Neural progenitor cell (in vitro differentiated cells): ENCODE measurements around the gene AIPL1. TPM values are rescaled to one million over a fixed set of nuclear protein-coding genes. Genes with fewer than 3 reads are reported as not detected.
A peak's percentile ranks its signal among the peaks of the same experiment; 100 is the strongest.

Source experiments
- DNase-seq: peaks from one replicate; pipeline ENCODE4 v3.0.0-alpha.2; 2016; ENCODE audit warnings: low spot score
- H2AFZ ChIP-seq: fragments of 200-600 bp; sonication (generic); replicated peaks from 2 replicates; pipeline ENCODE4 v1.6.1; 2016; ENCODE audit warnings: antibody characterized with exemption
- H3F3A ChIP-seq: fragments of 200-600 bp; sonication (generic); 2 replicates; pipeline ENCODE4 v1.6.1; 2016; ENCODE audit warnings: antibody characterized with exemption, low read depth
- H3K27ac ChIP-seq: fragments of 200-600 bp; sonication (generic); 2 replicates; pipeline ENCODE4 v1.5.1; 2016; ENCODE audit warnings: mild to moderate bottlenecking
- H3K27me3 ChIP-seq: fragments of 200-600 bp; sonication (generic); 2 replicates; pipeline ENCODE4 v1.6.1; 2016; ENCODE audit warnings: mild to moderate bottlenecking, moderate library complexity
- H3K36me3 ChIP-seq: fragments of 200-600 bp; sonication (generic); 2 replicates; pipeline ENCODE4 v1.5.1; 2016
- H3K4me1 ChIP-seq: fragments of 200-600 bp; sonication (generic); 2 replicates; pipeline ENCODE4 v1.6.1; 2016; ENCODE audit warnings: mixed run types
- H3K4me2 ChIP-seq: fragments of 200-600 bp; sonication (generic); 2 replicates; pipeline ENCODE4 v1.6.1; 2016
- H3K4me3 ChIP-seq: fragments of 200-600 bp; sonication (generic); 2 replicates; pipeline ENCODE4 v1.5.1; 2016
- H3K79me2 ChIP-seq: fragments of 200-600 bp; sonication (generic); 2 replicates; pipeline ENCODE4 v1.6.1; 2016; ENCODE audit warnings: low read depth
- H3K9ac ChIP-seq: fragments of 200-600 bp; sonication (generic); 2 replicates; pipeline ENCODE4 v1.6.1; 2016
- H3K9me3 ChIP-seq: fragments of 200-600 bp; sonication (generic); 2 replicates; pipeline ENCODE4 v1.5.1; 2016; ENCODE audit warnings: low read depth
- H4K20me1 ChIP-seq: fragments of 200-600 bp; sonication (generic); 2 replicates; pipeline ENCODE4 v1.6.1; 2016; ENCODE audit warnings: low read depth
- H3K27ac Mint-ChIP-seq: 3 replicates; pipeline ENCODE4 v1.8.0; 2021; ENCODE audit warnings: mixed read lengths
- H3K27me3 Mint-ChIP-seq: 2 replicates; pipeline ENCODE4 v1.8.0; 2022; ENCODE audit warnings: low read depth, mild to moderate bottlenecking, inconsistent platforms, moderate library complexity, mixed read lengths; ENCODE audit not compliant: insufficient read depth
- H3K36me3 Mint-ChIP-seq: 3 replicates; pipeline ENCODE4 v1.8.0; 2021; ENCODE audit warnings: mixed read lengths
- H3K4me1 Mint-ChIP-seq: 3 replicates; pipeline ENCODE4 v1.8.0; 2021; ENCODE audit warnings: mixed read lengths
- H3K4me3 Mint-ChIP-seq: 3 replicates; pipeline ENCODE4 v1.8.0; 2021; ENCODE audit warnings: mild to moderate bottlenecking, moderate library complexity, mixed read lengths
- H3K9me3 Mint-ChIP-seq: 3 replicates; pipeline ENCODE4 v1.8.0; 2020; ENCODE audit warnings: mixed read lengths
- CTCF ChIP-seq: fragments of 200-600 bp; sonication (generic); IDR thresholded peaks from 2 replicates; pipeline ENCODE4 v1.5.1; 2017; ENCODE audit warnings: antibody characterized with exemption, mild to moderate bottlenecking
- EZH2 ChIP-seq: fragments of 200-600 bp; sonication (generic); IDR thresholded peaks from 2 replicates; pipeline ENCODE4 v1.6.1; 2017; ENCODE audit warnings: antibody characterized with exemption, mild to moderate bottlenecking, moderate library complexity
- EZH2phosphoT487 ChIP-seq: fragments of 200-600 bp; sonication (generic); IDR thresholded peaks from 2 replicates; pipeline ENCODE4 v1.6.1; 2017; ENCODE audit warnings: antibody characterized with exemption
- total RNA-seq: library from RNA; depleted of rRNA; stranded (reverse); fragments of >200 nt; gene quantifications from 2 replicates; pipeline ENCODE4 v1.2.3, GENCODE V29; 2015; ENCODE audit warnings: low replicate concordance

AIPL1 gene
- total RNA-seq, 1 donor from 2014 or later = 0.37 TPM

GRCh38 chr17:6460531-6461161 is 25.7 kb upstream of the AIPL1 start:
- Histone ChIP-seq H3K4me1 (peaks cover 42% of the 10 kb centered on the region), H3K79me2 (no peaks in the 10 kb centered on the region), H3K36me3 (no peaks in the 10 kb centered on the region), H3K4me2 (peak overlapping the region; percentile 64), H4K20me1 (no peaks in the 10 kb centered on the region), H3K9ac (no peak overlapping the region), H3K27ac (peak overlapping the region; percentile 37), H2AFZ (no peak overlapping the region), H3K9me3 (no peaks in the 10 kb centered on the region), H3K27me3 (no peaks in the 10 kb centered on the region), H3K4me3 (no peak overlapping the region), H3F3A (peaks cover 32% of the 10 kb centered on the region)
- TF ChIP-seq EZH2 = no peak
- no peak for TF ChIP-seq CTCF
- TF ChIP-seq EZH2phosphoT487 = no peak
- no peak for DNase-seq
- Mint-ChIP-seq H3K36me3 (no peaks in the 10 kb centered on the region), H3K4me1 (peaks cover 48% of the 10 kb centered on the region), H3K27me3 (peaks cover 16% of the 10 kb centered on the region), H3K9me3 (no peaks in the 10 kb centered on the region), H3K4me3 (peak overlapping the region; percentile 67), H3K27ac (peak overlapping the region; percentile 11)

- Histone ChIP-seq H4K20me1 (no peaks in the 10 kb centered on the region), H3K27ac (no peak overlapping the region), H3K4me1 (peaks cover 57% of the 10 kb centered on the region), H3F3A (peaks cover 35% of the 10 kb centered on the region), H3K9me3 (no peaks in the 10 kb centered on the region), H3K79me2 (no peaks in the 10 kb centered on the region), H3K4me2 (peak overlapping the region; percentile 10), H3K27me3 (no peaks in the 10 kb centered on the region), H2AFZ (no peak overlapping the region), H3K36me3 (no peaks in the 10 kb centered on the region), H3K9ac (no peak overlapping the region), H3K4me3 (no peak overlapping the region)
- Mint-ChIP-seq H3K27me3 (peaks cover 16% of the 10 kb centered on the region), H3K4me1 (peaks cover 55% of the 10 kb centered on the region), H3K4me3 (no peak overlapping the region), H3K36me3 (no peaks in the 10 kb centered on the region), H3K9me3 (no peaks in the 10 kb centered on the region), H3K27ac (no peak overlapping the region)
- DNase-seq = no peak
- TF ChIP-seq EZH2 (no peak), EZH2phosphoT487 (no peak), CTCF (no peak)
Observed at GRCh38 chr17:6458460-6458950, 23.6 kb upstream of the AIPL1 start.

GRCh38 chr17:6457688-6458459 is 23.0 kb upstream of the AIPL1 start:
- H3K4me3 Mint-ChIP-seq = no peak overlapping the region
- no peak for DNase-seq
- H3K9me3 ChIP-seq = no peaks in the 10 kb centered on the region
- H3K79me2 ChIP-seq = no peaks in the 10 kb centered on the region
- H3K4me1 ChIP-seq = peaks cover 59% of the 10 kb centered on the region
- H3K9me3 Mint-ChIP-seq = no peaks in the 10 kb centered on the region
- no peak overlapping the region for H3K4me3 ChIP-seq
- no peak overlapping the region for H2AFZ ChIP-seq
- peaks cover 16% of the 10 kb centered on the region for H3K27me3 Mint-ChIP-seq
- H3K27ac ChIP-seq = no peak overlapping the region
- H3K4me2 ChIP-seq = no peak overlapping the region
- TF ChIP-seq CTCF = no peak
- TF ChIP-seq EZH2 = no peak
- no peak for TF ChIP-seq EZH2phosphoT487
- no peaks in the 10 kb centered on the region for H3K36me3 ChIP-seq
- H3K36me3 Mint-ChIP-seq = no peaks in the 10 kb centered on the region
- no peaks in the 10 kb centered on the region for H4K20me1 ChIP-seq
- peaks cover 58% of the 10 kb centered on the region for H3K4me1 Mint-ChIP-seq
- H3K27ac Mint-ChIP-seq = no peak overlapping the region
- no peak overlapping the region for H3K9ac ChIP-seq
- H3K27me3 ChIP-seq = no peaks in the 10 kb centered on the region
- H3F3A ChIP-seq = peaks cover 42% of the 10 kb centered on the region
